B cell (primary cell): Measurements from ENCODE around the gene CDC42BPB. TPM values are rescaled to one million over a fixed set of nuclear protein-coding genes. Genes with fewer than 3 reads are reported as not detected.

Experiments used
- ATAC-seq: fragments of 200-7000 bp; cut with Tn5 transposase; one replicate; pipeline ENCODE4 v1.10.0; 2021; ENCODE audit warnings: low read depth, mild to moderate bottlenecking, moderate number of reproducible peaks, moderate library complexity
- CTCF ChIA-PET: fragments of 350-600 bp; sonication (Branson Sonifier 250); formaldehyde crosslinking; loops from one replicate; lab custom pipeline; 2021; ENCODE audit warnings: antibody characterized with exemption, inconsistent platforms; lab: Charles Lee
- POLR2A ChIA-PET: fragments of 350-600 bp; sonication (Branson Sonifier 250); formaldehyde crosslinking; loops from one replicate; lab custom pipeline; 2021; ENCODE audit warnings: antibody characterized with exemption; lab: Charles Lee
- DNase-seq: peaks from one replicate; pipeline ENCODE4 v3.0.0; 2013
- H2AFZ ChIP-seq: 2 replicates; pipeline ENCODE4 v1.6.1; 2012; ENCODE audit warnings: mild to moderate bottlenecking, low read depth, low read length; ENCODE audit not compliant: insufficient read depth, poor library complexity, severe bottlenecking
- H3K27ac ChIP-seq, 2 donors: 1 replicate in 1 of 2; 2 replicates in 1 of 2; pipeline ENCODE4 v1.5.1; 2012 to 2013; ENCODE audit warnings: low read length in 2 of 2, mild to moderate bottlenecking in 2 of 2, moderate library complexity in 1 of 2
- H3K27me3 ChIP-seq, 4 experiments: fragments of 200-600 bp in 1 of 4; sonication (generic) in 1 of 4; replicated peaks in 1 of 4; 1 replicate in 2 of 4; 2 replicates in 2 of 4; pipeline versions ENCODE4 v1.6.1 to v1.7.0; 2013 to 2016; ENCODE audit warnings: low read length in 3 of 4, mild to moderate bottlenecking in 2 of 4, mixed read lengths in 1 of 4, moderate library complexity in 1 of 4; ENCODE audit not compliant: insufficient read depth in 4 of 4, control insufficient read depth in 3 of 4; ENCODE audit errors: control extremely low read depth in 1 of 4
- H3K36me3 ChIP-seq, 2 experiments: replicated peaks in 1 of 2; 1 replicate in 1 of 2; 2 replicates in 1 of 2; pipeline versions ENCODE4 v1.6.1 to v1.7.1; 2013; ENCODE audit warnings: low read length in 1 of 2; ENCODE audit not compliant: insufficient read depth in 2 of 2, control insufficient read depth in 1 of 2; ENCODE audit errors: control extremely low read depth in 1 of 2, extremely low read depth in 1 of 2
- H3K4me1 ChIP-seq, 2 donors: fragments of 200-600 bp in 1 of 2; sonication (generic) in 1 of 2; 1 replicate in 1 of 2; 2 replicates in 1 of 2; pipeline versions ENCODE4 v1.5.1 to v1.6.1; 2013 to 2017; ENCODE audit warnings: low read length in 2 of 2; ENCODE audit not compliant: control insufficient read depth in 2 of 2, insufficient read depth in 2 of 2
- H3K4me2 ChIP-seq: replicated peaks from 2 replicates; pipeline ENCODE3; 2012; ENCODE audit warnings: mild to moderate bottlenecking, low read depth, low read length; ENCODE audit not compliant: poor library complexity, severe bottlenecking
- H3K4me3 ChIP-seq, 5 experiments: fragments of 200-600 bp in 1 of 5; sonication (generic) in 1 of 5; 1 replicate in 3 of 5; 2 replicates in 2 of 5; pipeline versions ENCODE4 v1.5.1 to v1.7.0; 2011 to 2016; ENCODE audit warnings: low read length in 4 of 5, mild to moderate bottlenecking in 4 of 5, low read depth in 2 of 5, control low read depth in 1 of 5, moderate library complexity in 1 of 5; ENCODE audit not compliant: insufficient read depth in 1 of 5; ENCODE audit errors: control extremely low read depth in 1 of 5, extremely low read depth in 1 of 5
- H3K79me2 ChIP-seq: fragments of 200-600 bp; sonication (generic); one replicate; pipeline ENCODE4 v1.6.0; 2016; ENCODE audit warnings: low read length; ENCODE audit not compliant: control insufficient read depth, insufficient read depth
- H3K9ac ChIP-seq: fragments of 200-600 bp; sonication (generic); 2 replicates; pipeline ENCODE4 v1.6.1; 2017; ENCODE audit warnings: mild to moderate bottlenecking, low read length, moderate library complexity
- H3K9me3 ChIP-seq, 3 donors: one replicate each; pipeline versions ENCODE4 v1.6.1 to v1.7.1; 2013; ENCODE audit warnings: low read length in 2 of 3; ENCODE audit not compliant: control insufficient read depth in 2 of 3, insufficient read depth in 1 of 3; ENCODE audit errors: control extremely low read depth in 1 of 3
- H4K20me1 ChIP-seq: 2 replicates; pipeline ENCODE4 v1.6.0; 2012; ENCODE audit warnings: mild to moderate bottlenecking, low read length; ENCODE audit not compliant: insufficient read depth, control insufficient read depth, poor library complexity, severe bottlenecking
- H3K27ac Mint-ChIP-seq: one replicate; pipeline ENCODE4 v1.8.0; 2021; ENCODE audit warnings: mixed read lengths
- H3K27me3 Mint-ChIP-seq: one replicate; pipeline ENCODE4 v1.8.0; 2021; ENCODE audit warnings: mixed read lengths
- H3K4me1 Mint-ChIP-seq: one replicate; pipeline ENCODE4 v1.8.0; 2021; ENCODE audit warnings: mixed read lengths
- H3K4me3 Mint-ChIP-seq: one replicate; pipeline ENCODE4 v1.8.0; 2021; ENCODE audit warnings: mixed read lengths
- H3K9me3 Mint-ChIP-seq: one replicate; pipeline ENCODE4 v1.8.0; 2022; ENCODE audit warnings: mixed read lengths; ENCODE audit not compliant: insufficient read depth
- EZH2 ChIP-seq: IDR thresholded peaks from 2 replicates; pipeline ENCODE4 v1.6.1; 2012; ENCODE audit warnings: borderline replicate concordance, low read depth, mild to moderate bottlenecking, moderate library complexity, low read length; ENCODE audit not compliant: insufficient read depth, poor library complexity, severe bottlenecking
- WGBS: methylation state at CpG from one replicate; pipeline ENCODE4 v1.1.5; 2013; ENCODE audit warnings: missing lambda C conversion rate; ENCODE audit not compliant: insufficient coverage; 5-methylcytosine and 5-hydroxymethylcytosine counted together
- intact Hi-C: fragments of 100-400 bp; cut with micrococcal nuclease; formaldehyde crosslinking; loops from one replicate; pipeline ENCODE4 v1.10.0; 2022
- polyA plus RNA-seq: library from polyadenylated mRNA; depleted of rRNA; stranded (reverse); fragments of >200 nt; gene quantifications from 2 replicates; pipeline ENCODE4 v1.2.3, GENCODE V29; 2012
- total RNA-seq, 2 donors: library from RNA; stranded (reverse); fragments of 120-200 nt in 1 of 2; gene quantifications; 1 replicate in 1 of 2; 2 replicates in 1 of 2; pipeline versions ENCODE4 v1.2.3 to v1.2.4, GENCODE V29; 2013 to 2022
- TF ChIP-seq, protein P1 (sequence below): fragments of 200-600 bp; IDR thresholded peaks from one replicate; pipeline ENCODE4 v1.8.0; 2022; ENCODE audit warnings: antibody characterized with exemption, mild to moderate bottlenecking

The CDC42BPB gene
- total and polyA plus RNA-seq, 2 donors (not counting 1 experiment from before 2014, with no cell fraction given) = 23.9 to 52.5 TPM

GRCh38 chr14:102971836-102972606, 85.3 kb downstream of the CDC42BPB start:
- Mint-ChIP-seq H3K9me3 (no peaks in the 10 kb centered on the region), H3K4me3 (no peak overlapping the region), H3K27me3 (no peaks in the 10 kb centered on the region), H3K27ac (no peak overlapping the region), H3K4me1 (no peaks in the 10 kb centered on the region)
- intact Hi-C loops = no loop called here
- peaks cover 0 to 40% of the 10 kb centered on the region in 2 experiments for H3K36me3 ChIP-seq
- no peak for ATAC-seq
- TF ChIP-seq, protein P1, sequence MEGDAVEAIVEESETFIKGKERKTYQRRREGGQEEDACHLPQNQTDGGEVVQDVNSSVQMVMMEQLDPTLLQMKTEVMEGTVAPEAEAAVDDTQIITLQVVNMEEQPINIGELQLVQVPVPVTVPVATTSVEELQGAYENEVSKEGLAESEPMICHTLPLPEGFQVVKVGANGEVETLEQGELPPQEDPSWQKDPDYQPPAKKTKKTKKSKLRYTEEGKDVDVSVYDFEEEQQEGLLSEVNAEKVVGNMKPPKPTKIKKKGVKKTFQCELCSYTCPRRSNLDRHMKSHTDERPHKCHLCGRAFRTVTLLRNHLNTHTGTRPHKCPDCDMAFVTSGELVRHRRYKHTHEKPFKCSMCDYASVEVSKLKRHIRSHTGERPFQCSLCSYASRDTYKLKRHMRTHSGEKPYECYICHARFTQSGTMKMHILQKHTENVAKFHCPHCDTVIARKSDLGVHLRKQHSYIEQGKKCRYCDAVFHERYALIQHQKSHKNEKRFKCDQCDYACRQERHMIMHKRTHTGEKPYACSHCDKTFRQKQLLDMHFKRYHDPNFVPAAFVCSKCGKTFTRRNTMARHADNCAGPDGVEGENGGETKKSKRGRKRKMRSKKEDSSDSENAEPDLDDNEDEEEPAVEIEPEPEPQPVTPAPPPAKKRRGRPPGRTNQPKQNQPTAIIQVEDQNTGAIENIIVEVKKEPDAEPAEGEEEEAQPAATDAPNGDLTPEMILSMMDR = no peak
- TF ChIP-seq EZH2 = no peak
- H3K9ac ChIP-seq = no peak overlapping the region
- no peak overlapping the region for H3K27ac ChIP-seq
- no peak overlapping the region for H3K4me2 ChIP-seq
- no peak overlapping the region for H2AFZ ChIP-seq
- no peaks in the 10 kb centered on the region for H3K4me1 ChIP-seq
- H3K79me2 ChIP-seq = no peaks in the 10 kb centered on the region
- no peaks in the 10 kb centered on the region for H3K27me3 ChIP-seq
- no peak for DNase-seq
- ChIA-PET CTCF (interaction anchor here (0.6 to 1.2 kb wide), 2 partner anchors 25 to 279 kb away, joined by 3 to 6 read pairs; no protein-coding TSS in a partner anchor), POLR2A (no interaction called here)
- 96% methylated on average over 20 of the region's 25 CpGs for WGBS
- H3K4me3 ChIP-seq = no peak overlapping the region
- H3K9me3 ChIP-seq = no peaks in the 10 kb centered on the region
- no peaks in the 10 kb centered on the region for H4K20me1 ChIP-seq

DNA sequence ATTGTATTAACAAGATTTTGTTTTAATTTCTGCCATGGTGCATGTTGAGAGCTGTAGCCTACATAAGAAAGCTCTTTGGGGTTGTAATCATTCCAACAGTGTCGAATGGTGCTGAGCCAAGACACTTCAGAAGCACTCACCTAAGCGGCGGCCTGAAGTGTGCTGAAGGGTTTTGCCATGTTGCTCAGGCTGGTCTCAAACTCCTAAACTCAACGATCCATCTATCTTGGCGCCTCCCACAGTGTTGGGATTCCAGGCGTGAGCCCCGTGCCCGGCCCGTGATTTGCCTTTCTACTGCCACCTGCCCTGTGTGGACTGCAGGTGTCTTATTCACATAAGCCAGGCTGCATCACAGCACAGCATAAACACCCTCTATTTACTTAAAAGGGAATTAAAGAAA, 86.0 kb downstream of the CDC42BPB start:
- H3K4me1 Mint-ChIP-seq = no peaks in the 10 kb centered on the region
- H3K36me3 ChIP-seq = peaks cover 0 to 41% of the 10 kb centered on the region in 2 experiments
- no peaks in the 10 kb centered on the region for H3K79me2 ChIP-seq
- no peak overlapping the region for H3K4me2 ChIP-seq
- no peak for DNase-seq
- no peak overlapping the region for H2AFZ ChIP-seq
- POLR2A ChIA-PET = no interaction called here
- no peaks in the 10 kb centered on the region for H3K4me1 ChIP-seq
- WGBS = 96% methylated on average over 9 of the region's 9 CpGs
- no peak overlapping the region for H3K27ac Mint-ChIP-seq
- no peaks in the 10 kb centered on the region for H3K9me3 Mint-ChIP-seq
- H3K27ac ChIP-seq = no peak overlapping the region
- CTCF ChIA-PET = interaction anchor here (1.8 kb wide), 1 partner anchor 276 kb away, joined by 6 read pairs; no protein-coding TSS in a partner anchor
- intact Hi-C loops = no loop called here
- no peak for ATAC-seq
- no peaks in the 10 kb centered on the region for H3K9me3 ChIP-seq
- no peaks in the 10 kb centered on the region for H3K27me3 ChIP-seq
- H3K4me3 ChIP-seq = no peak overlapping the region
- TF ChIP-seq EZH2 = no peak
- TF ChIP-seq, protein P1 = no peak
- H3K9ac ChIP-seq = no peak overlapping the region
- H4K20me1 ChIP-seq = no peaks in the 10 kb centered on the region
- H3K27me3 Mint-ChIP-seq = no peaks in the 10 kb centered on the region
- no peak overlapping the region for H3K4me3 Mint-ChIP-seq
